Stimulated activated CD8-positive, alpha-beta memory T cell treated with anti-CD3 and anti-CD28 coated beads, Interleukin-4, amount 100 ng/mL, for 1 hour (primary cell): Measurements from ENCODE around the gene NOBOX.
"Not testable (repeated sequence)": the region's sequence is repeated elsewhere in the genome, so short reads cannot be mapped to it uniquely, and the experiment has no call there.

Experiments
- DNase-seq, 2 donors: peaks; one replicate each; pipeline ENCODE4 v3.0.0-alpha.2; 2020; ENCODE audit warnings: low read depth in 2 of 2, low spot score in 1 of 2

The NOBOX gene

DNA sequence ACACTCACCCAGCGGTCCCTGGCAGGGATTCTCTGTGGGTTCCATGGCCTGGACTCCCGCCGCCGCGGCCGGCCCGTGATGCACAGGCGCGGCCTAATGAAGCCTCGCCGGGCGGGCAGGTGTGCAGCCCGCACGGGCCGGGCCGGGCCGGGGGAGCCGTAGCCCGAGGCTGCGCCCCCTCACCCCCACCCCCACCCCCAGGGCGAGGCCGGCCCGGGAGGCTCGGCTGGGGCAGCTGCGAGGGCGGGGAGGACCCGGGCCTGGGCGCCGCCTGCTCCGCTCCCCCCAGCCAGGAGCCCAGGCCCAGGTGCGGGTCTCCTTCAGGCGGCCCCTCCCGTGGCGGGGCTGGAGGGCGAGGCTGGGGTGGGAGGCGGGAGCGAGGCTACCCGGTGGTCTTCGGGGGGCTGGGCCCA, at the start of gene NOBOX:
NOBOX (minus strand) TSS at position 45 of the 413 bp plus-strand sequence.
- no peak for DNase-seq

DNA sequence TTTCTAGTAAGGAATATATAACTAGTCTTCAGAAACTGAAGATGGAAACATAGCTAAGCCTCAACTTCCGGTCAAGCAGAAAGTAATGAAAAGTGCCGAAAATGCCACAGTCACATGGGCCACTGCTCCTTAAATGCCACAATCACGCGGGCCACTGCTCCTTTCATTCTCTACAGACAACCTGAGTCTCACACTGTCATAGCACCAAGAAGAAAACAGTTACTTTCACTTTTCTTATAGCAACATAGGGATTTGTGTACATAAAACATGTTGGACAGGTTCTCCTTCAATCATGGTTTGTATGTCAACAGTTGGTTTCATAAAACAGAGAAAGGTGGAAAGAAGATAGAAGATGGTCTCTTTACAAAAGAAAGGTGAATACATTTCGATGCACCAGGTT, 48.6 kb upstream of the NOBOX start:
- DNase-seq: no peak

DNA sequence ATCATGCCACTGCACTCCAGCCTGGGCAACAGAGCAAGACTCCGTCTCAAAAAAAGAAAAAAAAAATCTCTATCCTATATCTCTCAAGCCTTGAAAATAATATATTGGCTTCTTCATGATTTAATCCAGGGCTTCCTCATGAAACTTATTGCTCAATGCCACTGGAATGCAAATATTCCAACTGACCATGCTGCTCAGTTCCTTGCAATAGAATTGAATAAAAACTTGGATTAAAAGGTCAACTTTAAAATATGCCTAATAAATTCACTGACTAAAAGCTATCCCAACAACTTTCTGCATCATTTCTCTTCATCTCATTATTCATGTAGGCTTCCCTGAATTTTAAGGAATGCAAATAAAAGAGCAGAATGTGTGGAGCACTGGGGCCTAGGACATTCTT, 42.1 kb upstream of the NOBOX start:
- DNase-seq: no peak

DNA sequence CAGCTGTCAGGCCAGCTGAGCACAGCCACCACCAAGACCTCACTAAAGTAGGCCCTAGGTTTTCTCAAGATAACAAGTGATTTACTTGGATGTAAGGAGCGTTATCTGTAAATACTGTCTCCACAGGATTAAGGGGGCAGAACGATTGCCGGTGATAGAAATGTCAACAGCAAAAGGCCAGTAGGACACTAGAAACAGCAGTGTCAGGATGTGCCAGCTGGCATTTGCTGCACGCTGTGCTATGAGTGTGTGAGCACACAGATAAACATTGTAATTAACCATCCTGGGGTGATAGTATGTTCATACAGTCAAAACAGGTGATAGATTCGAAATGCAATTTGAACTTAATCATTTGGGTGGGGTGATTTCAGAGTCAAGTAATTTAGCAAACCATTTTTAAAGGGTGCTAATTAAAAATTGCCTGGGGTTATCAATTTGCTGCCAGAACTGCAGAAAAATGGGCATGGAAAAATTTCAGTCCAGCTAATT, 36.3 kb upstream of the NOBOX start:
- no peak for DNase-seq

DNA sequence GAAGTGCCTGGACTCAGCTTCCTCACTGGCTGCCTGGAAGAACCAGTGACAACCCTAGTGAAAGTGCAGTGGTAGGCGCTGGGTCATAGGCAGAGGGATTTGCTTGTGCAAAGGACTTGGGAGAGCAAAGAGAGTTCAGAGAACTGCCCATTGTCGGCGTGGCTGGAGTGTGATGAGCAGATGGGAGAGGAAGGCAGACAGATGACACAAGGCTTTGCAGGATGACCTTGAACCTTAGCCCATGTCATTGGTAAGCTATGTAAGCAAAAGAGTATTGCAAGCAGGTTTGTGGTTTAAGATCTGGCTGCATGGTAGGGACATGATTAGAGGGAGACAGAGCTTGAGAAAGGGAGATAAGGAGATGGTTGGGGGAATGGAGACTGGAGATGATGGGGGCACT, 35.3 kb upstream of the NOBOX start:
- no peak for DNase-seq

DNA sequence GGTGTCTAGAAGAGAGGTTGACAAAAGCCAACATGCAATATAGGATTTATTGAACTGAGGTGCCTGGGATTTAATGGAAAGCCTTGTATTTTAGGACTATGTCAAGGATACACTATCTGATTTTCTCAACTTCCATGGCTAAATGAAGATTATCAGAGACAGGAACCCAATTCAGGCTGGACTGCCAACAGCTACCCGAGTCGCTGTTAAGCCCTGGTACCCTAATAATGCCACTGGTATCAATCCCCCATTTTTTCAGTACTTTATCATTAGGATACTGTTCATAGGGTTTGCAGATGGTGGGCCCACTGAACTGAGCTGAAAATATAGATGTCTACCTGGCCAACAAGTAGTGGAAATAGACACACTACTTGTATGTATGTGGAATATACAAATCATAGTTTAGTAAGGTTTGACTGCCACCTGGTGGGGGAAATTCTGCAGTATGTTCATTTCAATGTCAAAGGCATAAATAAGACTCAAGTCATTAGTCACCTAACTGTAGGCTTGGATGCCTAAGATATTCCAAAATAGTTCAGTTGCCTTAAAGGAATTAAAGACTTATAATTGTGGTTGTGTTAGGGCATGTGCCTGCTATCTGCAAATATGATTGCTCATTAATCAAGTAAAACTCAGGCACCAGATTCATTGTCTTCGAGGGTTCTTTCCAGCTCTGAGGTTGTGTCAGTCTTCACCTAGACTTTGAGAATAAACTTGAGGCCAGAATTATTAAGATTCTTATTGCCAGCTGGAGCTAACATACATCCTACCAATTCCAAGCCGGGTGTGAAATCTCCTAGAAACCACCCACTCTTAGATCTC, 34.1 kb upstream of the NOBOX start:
- peak in 1 of 2 donors; percentile 3 for DNase-seq

DNA sequence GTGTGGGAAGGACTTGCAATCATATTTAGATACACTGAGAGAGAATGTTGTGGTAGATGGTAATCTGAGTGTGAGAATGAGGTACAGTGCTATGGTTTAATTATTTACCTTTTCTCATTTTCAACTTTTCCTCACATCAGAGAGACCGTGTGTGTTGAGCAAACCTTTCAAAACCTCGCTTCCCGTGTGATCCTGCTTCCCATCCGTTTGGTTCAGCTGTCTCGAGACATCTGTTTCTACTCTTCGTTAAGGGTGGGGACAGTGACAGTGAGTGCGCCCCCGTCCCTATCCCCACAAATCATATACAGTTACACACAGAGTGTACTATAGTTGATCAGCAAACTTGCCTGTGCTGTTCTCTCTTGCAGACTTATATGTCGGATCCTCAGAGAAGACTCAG, 33.0 kb upstream of the NOBOX start:
- no peak for DNase-seq

DNA sequence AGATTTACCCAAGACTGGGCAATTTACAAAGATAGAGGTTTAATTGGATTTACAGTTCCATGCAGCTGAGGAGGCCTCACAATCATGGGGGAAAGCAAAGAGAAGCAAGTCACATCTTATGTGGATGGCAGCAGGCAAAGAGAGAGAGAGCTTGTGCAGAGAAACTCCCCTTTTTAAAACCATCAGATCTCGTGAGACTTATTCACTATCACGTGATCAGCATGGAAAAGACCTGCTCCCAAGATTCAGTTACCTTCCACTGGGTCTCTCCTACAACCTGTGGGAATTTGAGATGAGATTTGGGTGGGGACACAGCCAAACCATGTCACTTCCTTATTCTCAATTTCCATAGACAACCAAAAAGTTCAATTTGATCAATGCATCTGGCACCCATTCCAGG, 24.9 kb upstream of the NOBOX start:
- DNase-seq: no peak

DNA sequence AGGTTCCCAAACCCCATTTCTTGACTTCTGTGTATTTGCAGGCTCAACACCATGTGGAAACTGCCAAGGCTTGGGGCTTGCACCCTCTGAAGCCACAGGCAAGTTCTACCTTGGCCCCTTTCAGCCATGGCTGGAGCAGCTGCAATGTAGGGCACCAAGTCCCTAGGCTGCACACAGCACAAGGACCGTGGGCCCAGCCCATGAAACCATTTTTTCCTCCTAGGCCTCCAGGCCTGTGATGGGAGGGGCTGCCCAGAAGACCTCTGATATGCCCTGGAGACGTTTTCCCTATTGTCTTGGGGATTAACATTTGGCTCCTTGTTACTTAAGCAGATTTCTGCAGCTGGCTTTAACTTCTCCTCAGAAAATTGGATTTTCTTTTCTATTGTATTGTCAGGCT, 24.0 kb upstream of the NOBOX start:
- DNase-seq: not testable (repeated sequence)

DNA sequence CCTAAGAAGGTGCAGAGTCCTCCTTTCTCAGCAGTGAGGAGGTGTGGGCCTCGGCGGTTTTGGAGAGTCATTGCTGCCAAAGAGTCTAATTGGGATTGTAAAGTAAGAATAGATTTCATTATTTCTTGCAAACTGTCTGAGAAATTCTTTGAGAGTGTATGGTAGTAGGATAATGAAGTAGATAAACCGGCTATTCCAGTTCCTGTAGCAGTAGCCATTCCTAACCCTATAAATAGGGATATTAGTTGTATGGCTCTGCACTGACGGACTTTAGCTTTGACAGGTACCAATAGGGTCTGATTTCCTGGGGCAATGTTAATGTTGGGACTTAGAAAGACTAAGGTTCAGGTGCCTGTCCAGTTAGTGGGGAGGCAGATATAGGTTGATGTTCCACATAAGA, 15.4 kb upstream of the NOBOX start:
- DNase-seq: not testable (repeated sequence)

DNA sequence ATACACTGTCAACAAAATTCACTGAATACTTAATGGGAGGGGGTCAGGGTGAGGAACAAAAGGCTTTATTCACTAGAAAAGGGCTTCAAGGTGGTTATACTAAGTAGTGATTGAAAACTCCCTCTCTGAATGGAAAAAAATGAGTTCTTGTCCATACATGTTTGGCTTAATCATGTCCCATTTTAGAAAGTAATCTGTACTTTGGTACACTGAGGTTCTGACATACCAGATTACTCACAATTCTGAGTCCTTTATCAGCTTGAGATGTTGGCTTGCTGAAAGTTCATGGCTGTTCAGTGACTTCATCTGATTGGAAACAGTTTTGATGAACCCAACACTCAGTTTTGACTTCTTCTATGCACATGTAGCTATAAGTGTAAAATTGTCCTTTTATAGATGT, 12.8 kb upstream of the NOBOX start:
- DNase-seq: no peak

DNA sequence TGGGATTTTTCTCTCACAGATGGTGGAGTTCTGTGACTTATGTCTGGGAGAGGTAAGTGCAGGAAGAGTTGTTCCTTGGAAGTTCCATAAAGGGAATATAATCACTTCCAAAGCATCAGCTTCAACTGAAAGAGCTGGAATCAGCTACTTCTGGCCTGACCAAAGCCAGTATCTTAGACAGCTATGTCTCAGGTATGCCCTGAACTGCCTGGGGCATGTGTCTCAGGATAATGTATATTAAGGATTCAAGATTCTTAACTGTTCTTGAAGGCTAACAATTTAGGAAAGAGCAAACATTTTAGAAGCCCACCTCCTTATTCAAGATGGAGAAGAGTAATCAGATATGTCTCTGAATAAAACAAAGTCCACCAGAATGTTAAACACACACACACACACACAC, 12.4 kb upstream of the NOBOX start:
- no peak for DNase-seq

DNA sequence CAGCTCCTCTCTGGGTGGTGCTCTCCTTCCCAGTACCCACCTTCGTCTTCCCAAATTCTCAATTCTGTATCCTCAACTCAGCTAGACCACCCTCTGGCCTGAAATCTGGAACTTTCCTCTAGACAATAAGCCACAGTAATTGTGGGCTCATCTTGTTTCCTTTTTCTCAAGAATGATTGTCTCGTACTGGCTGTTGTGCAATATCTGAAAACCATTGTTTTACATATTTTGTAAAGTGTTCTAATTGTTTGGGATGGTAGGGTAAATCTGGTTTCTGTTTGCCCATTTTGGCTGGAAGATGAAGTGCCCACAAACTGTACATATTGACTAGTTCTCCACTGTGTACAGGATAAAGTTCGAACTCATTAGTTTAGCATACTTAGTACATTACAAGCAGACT, 11.3 kb upstream of the NOBOX start:
- no peak for DNase-seq

DNA sequence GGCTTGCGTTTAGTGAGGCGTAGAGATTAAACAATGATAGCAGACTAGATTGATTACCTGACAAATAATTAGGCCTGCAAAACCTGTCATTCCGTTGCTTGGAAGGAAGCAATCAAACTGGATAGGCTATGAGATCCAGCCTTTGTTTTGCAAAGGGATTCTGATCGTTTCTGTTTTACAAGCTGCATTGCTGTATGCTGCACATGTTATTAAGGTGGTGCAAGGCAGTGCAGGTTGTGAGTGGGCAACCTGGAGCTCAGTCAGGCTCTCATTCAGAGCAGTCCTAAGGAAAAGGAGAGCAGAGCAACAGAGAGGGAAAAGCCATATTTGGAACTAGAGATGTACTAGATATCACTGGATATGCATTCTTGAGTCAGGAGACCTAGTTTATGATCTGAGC, 6.9 kb upstream of the NOBOX start:
- no peak for DNase-seq

DNA sequence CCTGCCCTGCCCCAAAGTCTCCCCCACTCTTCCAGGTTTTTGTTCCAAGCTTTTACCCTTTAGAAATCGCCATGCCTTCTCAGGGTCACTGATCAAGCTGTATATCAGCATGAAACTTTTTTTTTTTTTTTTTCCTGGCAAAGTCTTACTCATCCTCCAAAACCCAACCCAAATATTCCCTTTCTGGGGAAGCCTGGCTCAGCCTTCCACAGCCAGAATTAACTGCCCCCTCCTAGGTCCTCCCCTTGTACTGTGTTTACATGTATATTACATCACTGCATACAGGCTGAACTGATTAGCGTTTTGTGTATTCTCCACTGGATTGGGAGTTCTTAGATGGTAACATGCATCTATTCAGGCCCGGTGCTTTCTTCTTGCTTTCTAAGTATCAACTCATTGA, 4.6 kb upstream of the NOBOX start:
- no peak for DNase-seq

DNA sequence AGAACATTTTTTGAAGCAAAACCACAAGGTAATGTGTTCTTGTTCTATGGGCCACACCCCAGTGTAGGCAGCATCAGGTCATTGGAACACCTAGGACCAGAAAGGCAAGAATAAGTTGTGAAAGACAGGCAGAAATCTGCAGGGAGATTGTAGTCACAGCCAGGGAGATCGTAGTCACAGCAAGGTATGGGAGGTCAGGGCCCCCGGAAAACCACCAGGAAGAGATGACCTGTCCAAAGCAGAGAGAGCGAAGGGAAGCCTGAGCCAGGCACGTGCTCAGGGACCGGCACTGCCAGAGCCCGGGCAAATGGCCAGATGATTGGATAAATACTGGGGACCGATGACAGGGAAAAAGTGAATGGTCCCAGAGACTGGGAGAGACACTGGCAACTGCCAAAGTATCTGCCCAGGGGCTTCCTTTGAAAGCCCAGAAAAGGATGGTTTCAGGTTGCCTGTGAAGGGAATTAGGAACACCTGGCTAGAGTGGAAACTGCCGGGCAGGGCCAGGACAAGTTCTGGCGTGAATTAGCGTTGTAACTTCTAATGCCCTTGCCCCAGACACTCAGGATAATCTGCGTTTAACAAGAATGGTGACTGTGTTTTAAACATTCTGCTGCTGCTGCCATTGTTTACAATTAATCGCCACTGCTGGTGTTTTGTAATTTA, 3.9 kb upstream of the NOBOX start:
- DNase-seq: no peak

DNA sequence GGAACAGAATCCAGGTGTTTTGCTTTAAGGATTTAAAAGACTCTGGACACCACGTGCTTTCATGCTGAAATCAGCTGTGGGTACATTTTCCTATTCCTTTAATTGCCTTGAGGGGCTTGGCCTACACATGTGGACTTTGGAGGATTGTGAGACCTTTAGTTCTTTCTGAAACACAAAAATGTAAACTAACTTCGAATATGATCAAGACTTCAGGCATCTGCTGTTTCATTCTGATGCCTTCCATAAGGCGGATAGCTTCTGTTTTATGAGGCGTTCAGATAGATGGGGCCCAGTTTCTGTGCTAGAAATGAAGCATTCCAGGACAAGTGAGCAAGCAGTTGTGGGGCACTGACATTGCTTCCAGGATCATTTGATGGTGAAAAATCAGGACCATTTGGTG, 1.5 kb upstream of the NOBOX start:
- DNase-seq: no peak

DNA sequence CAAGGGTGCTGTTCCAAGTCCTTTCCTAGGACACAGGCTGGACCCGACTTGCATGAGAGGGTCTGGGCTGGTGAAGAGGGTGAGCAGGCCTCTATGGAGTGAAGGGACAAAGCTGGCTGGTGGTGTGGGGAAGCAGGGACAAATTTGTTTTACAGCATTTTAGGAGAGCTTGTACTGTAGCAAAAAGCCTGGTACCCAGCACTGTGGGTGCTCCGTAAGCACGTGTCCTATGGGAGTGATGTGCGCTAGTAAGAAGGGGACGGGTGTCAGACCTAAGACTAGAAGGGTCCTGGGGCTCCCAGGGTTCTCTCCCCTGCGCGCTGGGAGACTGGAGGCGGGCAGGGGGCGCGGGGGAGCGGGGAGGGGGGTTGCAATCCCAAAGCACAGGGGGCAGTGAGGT, 391 bp downstream of the NOBOX start:
- DNase-seq: no peak

DNA sequence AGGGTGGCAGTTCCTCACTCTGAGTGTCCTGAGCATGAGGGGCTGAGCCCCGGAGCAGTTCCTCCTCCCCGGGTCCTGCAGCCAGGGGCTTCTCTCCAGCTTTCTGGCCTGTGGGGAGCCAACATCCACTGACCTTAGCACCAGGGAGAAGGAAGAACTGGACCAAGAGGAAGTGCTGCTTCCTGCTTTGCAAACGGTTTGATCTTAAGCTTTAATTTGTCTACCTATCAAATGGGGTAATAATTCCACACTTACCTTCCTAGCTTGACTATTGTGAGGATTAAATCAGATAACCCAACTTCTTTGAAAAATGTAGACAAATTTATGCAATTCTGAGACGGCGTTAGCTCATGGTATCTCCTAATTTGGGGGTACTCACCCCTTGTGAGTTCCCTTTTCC, 2.0 kb downstream of the NOBOX start:
- DNase-seq: no peak

DNA sequence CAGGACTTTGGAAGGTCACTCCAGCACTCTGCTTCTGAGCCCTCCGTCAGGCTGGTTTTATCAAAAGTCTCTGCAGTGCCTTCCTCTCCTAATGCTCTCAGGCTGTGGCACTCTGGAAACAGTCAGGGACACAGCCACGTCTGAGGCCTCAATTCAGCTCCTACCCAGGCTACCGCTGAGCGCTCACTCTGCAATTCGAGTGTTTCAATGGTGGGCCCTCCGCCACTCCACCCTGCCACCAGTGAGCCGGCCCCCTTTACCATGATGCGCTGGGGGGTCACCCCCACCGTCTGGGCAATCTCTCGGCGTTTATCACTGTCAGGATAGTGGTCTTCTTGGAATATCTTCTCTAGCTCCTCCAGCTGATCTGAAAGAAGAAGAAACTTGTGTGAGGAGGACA, 3.5 kb downstream of the NOBOX start:
- DNase-seq: no peak

DNA sequence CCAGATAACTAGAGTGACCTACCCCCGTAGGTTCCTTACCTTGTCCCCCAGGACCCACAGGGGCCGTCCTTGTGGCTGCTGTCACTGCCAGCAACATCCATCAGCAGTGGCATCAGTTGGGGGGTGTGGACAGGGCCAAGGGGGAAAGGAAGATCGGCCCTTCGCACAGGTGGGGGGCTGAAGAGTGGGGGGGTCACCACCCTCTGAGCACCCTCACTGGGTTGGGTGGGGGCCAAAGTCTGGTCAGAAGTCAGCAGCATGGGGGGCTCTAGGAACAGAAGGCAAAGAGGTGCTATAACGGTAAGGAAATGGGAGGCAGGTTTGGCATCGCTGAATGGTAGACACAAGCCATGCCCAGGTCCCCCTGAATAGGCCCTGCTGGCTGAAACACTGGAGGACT, 4.6 kb downstream of the NOBOX start:
- DNase-seq: no peak

DNA sequence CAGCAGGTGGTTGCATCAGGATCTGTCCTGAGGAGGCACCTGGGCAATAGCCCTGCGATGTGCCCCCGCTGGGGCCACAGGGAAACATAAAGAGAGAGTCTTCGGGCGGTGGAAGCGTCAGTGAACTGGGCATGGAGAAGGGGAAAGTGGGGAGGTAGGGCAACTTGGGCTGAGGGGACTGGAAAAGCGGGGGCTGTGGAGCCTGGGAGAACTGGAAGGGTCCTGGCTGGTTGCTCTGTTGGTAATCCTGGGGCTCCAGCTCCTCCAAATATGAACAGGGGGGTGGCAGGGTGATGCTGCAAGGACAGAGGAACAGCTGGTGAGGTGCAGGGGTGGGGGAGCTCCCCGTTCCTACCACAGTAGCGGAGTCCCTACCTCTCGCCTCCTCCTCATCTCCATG, 5.2 kb downstream of the NOBOX start:
- DNase-seq: no peak

DNA sequence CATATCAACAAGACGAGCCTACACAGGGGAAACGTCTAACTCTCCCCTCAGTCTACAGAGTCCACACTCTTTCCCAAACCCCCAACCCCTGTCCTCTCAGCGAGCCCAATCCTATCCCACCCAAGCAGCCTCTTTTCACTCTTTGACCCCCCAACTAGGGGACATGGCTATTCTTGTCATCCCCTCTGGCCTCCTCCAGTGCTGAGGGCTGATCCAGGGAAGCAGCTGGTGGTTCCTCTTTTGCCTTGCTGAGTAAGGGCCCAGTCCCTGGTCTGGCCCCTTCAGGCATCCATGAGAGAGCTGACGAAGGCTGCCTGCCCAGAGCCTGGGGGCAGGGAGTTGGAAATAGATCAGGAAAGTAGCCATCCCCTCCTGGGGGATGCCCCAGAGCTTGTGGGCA, 6.4 kb downstream of the NOBOX start:
- no peak for DNase-seq
